Liver (tissue), 9 donors: ENCODE data around the gene ARL6IP4. TPM values are rescaled to one million over a fixed set of nuclear protein-coding genes. Genes with fewer than 3 reads are reported as not detected.

Experiments
- DNase-seq: peaks from one replicate; pipeline ENCODE4 v3.0.0-alpha.2; 2017; ENCODE audit warnings: low spot score
- H3K27ac ChIP-seq, 2 donors: one replicate each; pipeline ENCODE4 v1.7.0; 2013; ENCODE audit warnings: inconsistent platforms in 2 of 2, low read length in 2 of 2, control low read depth in 1 of 2, low read depth in 1 of 2, mild to moderate bottlenecking in 1 of 2
- H3K27me3 ChIP-seq, 4 donors: one replicate each; pipeline versions ENCODE4 v1.6.1 to v1.7.0; 2013; ENCODE audit warnings: low read length in 3 of 4, inconsistent platforms in 1 of 4, mild to moderate bottlenecking in 1 of 4, moderate library complexity in 1 of 4; ENCODE audit not compliant: control insufficient read depth in 4 of 4, insufficient read depth in 4 of 4
- H3K36me3 ChIP-seq, 4 donors: one replicate each; pipeline versions ENCODE4 v1.6.1 to v1.7.0; 2013; ENCODE audit warnings: low read length in 3 of 4, mild to moderate bottlenecking in 3 of 4, low read depth in 1 of 4, moderate library complexity in 1 of 4; ENCODE audit not compliant: control insufficient read depth in 4 of 4, insufficient read depth in 3 of 4
- H3K4me1 ChIP-seq, 4 donors: one replicate each; pipeline versions ENCODE4 v1.6.1 to v1.7.0; 2013; ENCODE audit warnings: low read length in 3 of 4, mild to moderate bottlenecking in 3 of 4, moderate library complexity in 1 of 4; ENCODE audit not compliant: control insufficient read depth in 4 of 4, insufficient read depth in 4 of 4
- H3K4me3 ChIP-seq, 3 donors: one replicate each; pipeline versions ENCODE4 v1.6.1 to v1.7.0; 2013; ENCODE audit warnings: low read length in 3 of 3, control low read depth in 1 of 3, low read depth in 1 of 3, mild to moderate bottlenecking in 1 of 3
- H3K9ac ChIP-seq, 2 donors: one replicate each; pipeline ENCODE4 v1.7.0; 2013; ENCODE audit warnings: low read length in 2 of 2, mild to moderate bottlenecking in 2 of 2, moderate library complexity in 2 of 2, control low read depth in 1 of 2, low read depth in 1 of 2
- H3K9me3 ChIP-seq, 4 donors: one replicate each; pipeline versions ENCODE4 v1.6.1 to v1.7.0; 2013; ENCODE audit warnings: low read length in 3 of 4; ENCODE audit not compliant: control insufficient read depth in 4 of 4
- CTCF ChIP-seq: fragments of 150-350 bp; IDR thresholded peaks from 2 replicates; pipeline ENCODE4 v1.5.1; 2017; ENCODE audit warnings: improper control_type of control experiment, low read depth, low read length; ENCODE audit not compliant: missing input control
- EGR1 ChIP-seq, 2 donors: IDR thresholded peaks; 2 replicates each; pipeline ENCODE4 v1.6.1; 2016 to 2018; ENCODE audit warnings: antibody characterized with exemption in 2 of 2, low read depth in 2 of 2
- FOXA1 ChIP-seq: IDR thresholded peaks from 2 replicates; pipeline ENCODE4 v1.6.1; 2016; ENCODE audit warnings: antibody characterized with exemption
- FOXA2 ChIP-seq: IDR thresholded peaks from 2 replicates; pipeline ENCODE4 v1.6.1; 2016; ENCODE audit warnings: antibody characterized with exemption
- GABPA ChIP-seq, 2 donors: IDR thresholded peaks in 1 of 2; conservative IDR thresholded peaks in 1 of 2; 2 replicates each; pipeline ENCODE4 v1.6.1; 2016; ENCODE audit warnings: antibody characterized with exemption in 2 of 2, mild to moderate bottlenecking in 1 of 2, moderate library complexity in 1 of 2
- HNF4A ChIP-seq, 2 donors: conservative IDR thresholded peaks; 2 replicates each; pipeline ENCODE4 v1.6.1; 2016; ENCODE audit warnings: antibody characterized with exemption in 2 of 2, mild to moderate bottlenecking in 2 of 2
- HNF4G ChIP-seq: IDR thresholded peaks from 2 replicates; pipeline ENCODE4 v1.6.1; 2016; ENCODE audit warnings: antibody characterized with exemption
- NR2F2 ChIP-seq: IDR thresholded peaks from 2 replicates; pipeline ENCODE4 v1.6.1; 2016; ENCODE audit warnings: antibody characterized with exemption
- RAD21 ChIP-seq, 2 donors: IDR thresholded peaks; 2 replicates each; pipeline ENCODE4 v1.6.1; 2016; ENCODE audit warnings: antibody characterized with exemption in 2 of 2, mild to moderate bottlenecking in 2 of 2
- RXRA ChIP-seq, 2 donors: IDR thresholded peaks; 2 replicates each; pipeline ENCODE4 v1.6.1; 2017 to 2018; ENCODE audit warnings: antibody characterized with exemption in 2 of 2, mild to moderate bottlenecking in 1 of 2
- SP1 ChIP-seq: IDR thresholded peaks from 2 replicates; pipeline ENCODE4 v1.6.1; 2018; ENCODE audit warnings: antibody characterized with exemption, mild to moderate bottlenecking
- YY1 ChIP-seq: IDR thresholded peaks from 2 replicates; pipeline ENCODE4 v1.6.1; 2016; ENCODE audit warnings: antibody characterized with exemption, mild to moderate bottlenecking
- ZBTB33 ChIP-seq: IDR thresholded peaks from 2 replicates; pipeline ENCODE4 v1.6.1; 2016; ENCODE audit warnings: antibody characterized with exemption
- WGBS: extraction: QIAGEN DNeasy Blood & Tissue Kit; methylation state at CpG from one replicate; pipeline ENCODE4 v1.1.7; 2013; 5-methylcytosine and 5-hydroxymethylcytosine counted together
- polyA plus RNA-seq, 2 donors: library from polyadenylated mRNA; stranded (reverse) in 1 of 2; unstranded in 1 of 2; fragments of 200-250 nt in 1 of 2; fragments of >200 nt in 1 of 2; fragmentation: Nextera tagmentation in 1 of 2; extraction: Ambion mirVana in 1 of 2; gene quantifications; one replicate each; pipeline versions ENCODE4 v1.2.1 to v1.2.3, GENCODE V29; 2013 to 2015
- total RNA-seq, 2 donors: library from RNA; depleted of rRNA; stranded (reverse); fragments of >200 nt; gene quantifications; one replicate each; pipeline ENCODE4 v1.2.3, GENCODE V29; 2014
- donor health status: healthy.
- donor health status: healthy.
- donor health status: healthy.
- donor health status: healthy.
- donor health status: healthy.

The ARL6IP4 gene
- total and polyA plus RNA-seq, 4 donors: 59.2 to 187 (median 121) TPM

- no peak for DNase-seq
These were observed 17.1 kb downstream of the ARL6IP4 start for GRCh38 chr12:122997343-122998250.

GRCh38 chr12:122998316-122998715, 17.8 kb downstream of the ARL6IP4 start:
- DNase-seq: no peak
- H3K36me3 ChIP-seq: peaks cover 0 to 3% (median 0%) of the 10 kb centered on the region in 4 donors
- no peak overlapping the region for H3K27ac ChIP-seq
- no peak overlapping the region for H3K4me3 ChIP-seq
- H3K9me3 ChIP-seq: no peaks in the 10 kb centered on the region
- TF ChIP-seq RAD21 (IDR thresholded peaks at IDR 0.05) (peak in 1 of 2 donors; percentile 11), RXRA (IDR thresholded peaks at IDR 0.05) (peak in 1 of 2 donors; percentile 20), CTCF (no peak)
- H3K4me1 ChIP-seq: peaks cover 31 to 63% (median 59%) of the 10 kb centered on the region in 4 donors
- no peaks in the 10 kb centered on the region for H3K27me3 ChIP-seq
- no peak overlapping the region for H3K9ac ChIP-seq
- 45% methylated on average over 4 of the region's 4 CpGs for WGBS

More at GRCh38 chr12:122997343-122998250, 17.1 kb downstream of the ARL6IP4 start:
- H3K9ac ChIP-seq: no peak overlapping the region
- H3K4me1 ChIP-seq: peaks cover 33 to 67% (median 63%) of the 10 kb centered on the region in 4 donors
- H3K4me3 ChIP-seq: no peak overlapping the region
- TF ChIP-seq FOXA2 (no peak), HNF4A (conservative IDR thresholded peaks at IDR 0.05) (no peak), HNF4G (no peak), SP1 (no peak), NR2F2 (no peak), GABPA (IDR thresholded peaks at IDR 0.05 in 1 of 2, conservative IDR thresholded peaks at IDR 0.05 in 1 of 2) (no peak), ZBTB33 (no peak), EGR1 (IDR thresholded peaks at IDR 0.05; ENCODE audit: low read depth in 2 of 2) (no peak), YY1 (no peak), FOXA1 (no peak), RAD21 (IDR thresholded peaks at IDR 0.05) (no peak)
- 92% methylated on average over 25 of the region's 25 CpGs for WGBS
- no peaks in the 10 kb centered on the region for H3K9me3 ChIP-seq
- H3K27me3 ChIP-seq: no peaks in the 10 kb centered on the region
- peaks cover 0 to 3% (median 0%) of the 10 kb centered on the region in 4 donors for H3K36me3 ChIP-seq
- H3K27ac ChIP-seq: no peak overlapping the region
